Measurements from ENCODE around the gene EGFL7.
"Not testable (repeated sequence)": the region's sequence is repeated elsewhere in the genome, so short reads cannot be mapped to it uniquely, and the experiment has no call there.

The EGFL7 gene

GRCh38 chr9:136626740-136627642, 35.7 kb upstream of the EGFL7 start:
- Histone ChIP-seq H3K4me1 (ENCODE audit: control insufficient read depth, insufficient read depth, low read length) (peaks cover 71% of the 10 kb centered on the region), H3K36me3 (ENCODE audit: control insufficient read depth, insufficient read depth, low read length) (no peaks in the 10 kb centered on the region), H3K4me3 (ENCODE audit: low read length) (no peak overlapping the region), H3K9me3 (ENCODE audit: control insufficient read depth, low read length) (no peaks in the 10 kb centered on the region), H3K27me3 (ENCODE audit: control insufficient read depth, insufficient read depth, low read length) (peaks cover 48% of the 10 kb centered on the region), H3K9ac (ENCODE audit: low read length) (no peak overlapping the region)

- Histone ChIP-seq H3K9me3 (ENCODE audit: control insufficient read depth, low read length) (no peaks in the 10 kb centered on the region), H3K4me1 (ENCODE audit: control insufficient read depth, insufficient read depth, low read length) (peaks cover 71% of the 10 kb centered on the region), H3K27me3 (ENCODE audit: control insufficient read depth, insufficient read depth, low read length) (peaks cover 43% of the 10 kb centered on the region), H3K9ac (ENCODE audit: low read length) (no peak overlapping the region), H3K36me3 (ENCODE audit: control insufficient read depth, insufficient read depth, low read length) (no peaks in the 10 kb centered on the region), H3K4me3 (ENCODE audit: low read length) (no peak overlapping the region)
Observed at GRCh38 chr9:136627703-136628102, 35.0 kb upstream of the EGFL7 start.

GRCh38 chr9:136628268-136628667, 34.4 kb upstream of the EGFL7 start:
- peaks cover 71% of the 10 kb centered on the region for H3K4me1 ChIP-seq (ENCODE audit: control insufficient read depth, insufficient read depth, low read length)
- peaks cover 37% of the 10 kb centered on the region for H3K27me3 ChIP-seq (ENCODE audit: control insufficient read depth, insufficient read depth, low read length)
- H3K9me3 ChIP-seq (ENCODE audit: control insufficient read depth, low read length) = no peaks in the 10 kb centered on the region
- H3K4me3 ChIP-seq (ENCODE audit: low read length) = no peak overlapping the region
- no peak overlapping the region for H3K9ac ChIP-seq (ENCODE audit: low read length)
- H3K36me3 ChIP-seq (ENCODE audit: control insufficient read depth, insufficient read depth, low read length) = no peaks in the 10 kb centered on the region

GRCh38 chr9:136629001-136629878, 33.5 kb upstream of the EGFL7 start:
- peaks cover 36% of the 10 kb centered on the region for H3K27me3 ChIP-seq (ENCODE audit: control insufficient read depth, insufficient read depth, low read length)
- H3K9ac ChIP-seq (ENCODE audit: low read length) = no peak overlapping the region
- H3K36me3 ChIP-seq (ENCODE audit: control insufficient read depth, insufficient read depth, low read length) = no peaks in the 10 kb centered on the region
- no peaks in the 10 kb centered on the region for H3K9me3 ChIP-seq (ENCODE audit: control insufficient read depth, low read length)
- no peak overlapping the region for H3K4me3 ChIP-seq (ENCODE audit: low read length)
- peaks cover 71% of the 10 kb centered on the region for H3K4me1 ChIP-seq (ENCODE audit: control insufficient read depth, insufficient read depth, low read length)

- peaks cover 63% of the 10 kb centered on the region for H3K4me1 ChIP-seq (ENCODE audit: control insufficient read depth, insufficient read depth, low read length)
- H3K4me3 ChIP-seq (ENCODE audit: low read length) = no peak overlapping the region
- peaks cover 36% of the 10 kb centered on the region for H3K27me3 ChIP-seq (ENCODE audit: control insufficient read depth, insufficient read depth, low read length)
- no peak overlapping the region for H3K9ac ChIP-seq (ENCODE audit: low read length)
- no peaks in the 10 kb centered on the region for H3K9me3 ChIP-seq (ENCODE audit: control insufficient read depth, low read length)
- no peaks in the 10 kb centered on the region for H3K36me3 ChIP-seq (ENCODE audit: control insufficient read depth, insufficient read depth, low read length)
Observed at GRCh38 chr9:136629879-136630661, 32.6 kb upstream of the EGFL7 start.

GRCh38 chr9:136630662-136630992, 32.1 kb upstream of the EGFL7 start:
- H3K9me3 ChIP-seq (ENCODE audit: control insufficient read depth, low read length) = no peaks in the 10 kb centered on the region
- H3K4me1 ChIP-seq (ENCODE audit: control insufficient read depth, insufficient read depth, low read length) = peaks cover 57% of the 10 kb centered on the region
- H3K27me3 ChIP-seq (ENCODE audit: control insufficient read depth, insufficient read depth, low read length) = peaks cover 39% of the 10 kb centered on the region
- H3K9ac ChIP-seq (ENCODE audit: low read length) = no peak overlapping the region
- no peaks in the 10 kb centered on the region for H3K36me3 ChIP-seq (ENCODE audit: control insufficient read depth, insufficient read depth, low read length)
- no peak overlapping the region for H3K4me3 ChIP-seq (ENCODE audit: low read length)

GRCh38 chr9:136631038-136632000, 31.4 kb upstream of the EGFL7 start:
- peaks cover 39% of the 10 kb centered on the region for H3K27me3 ChIP-seq (ENCODE audit: control insufficient read depth, insufficient read depth, low read length)
- H3K36me3 ChIP-seq (ENCODE audit: control insufficient read depth, insufficient read depth, low read length) = no peaks in the 10 kb centered on the region
- no peak overlapping the region for H3K9ac ChIP-seq (ENCODE audit: low read length)
- no peak overlapping the region for H3K4me3 ChIP-seq (ENCODE audit: low read length)
- no peaks in the 10 kb centered on the region for H3K9me3 ChIP-seq (ENCODE audit: control insufficient read depth, low read length)
- peaks cover 50% of the 10 kb centered on the region for H3K4me1 ChIP-seq (ENCODE audit: control insufficient read depth, insufficient read depth, low read length)

GRCh38 chr9:136632072-136632471, 30.6 kb upstream of the EGFL7 start:
- H3K36me3 ChIP-seq (ENCODE audit: control insufficient read depth, insufficient read depth, low read length); H3K9me3 ChIP-seq (ENCODE audit: control insufficient read depth, low read length); H3K4me3 ChIP-seq (ENCODE audit: low read length); H3K9ac ChIP-seq (ENCODE audit: low read length): not testable (repeated sequence)
- Histone ChIP-seq H3K4me1 (ENCODE audit: control insufficient read depth, insufficient read depth, low read length) (peaks cover 46% of the 10 kb centered on the region), H3K27me3 (ENCODE audit: control insufficient read depth, insufficient read depth, low read length) (peaks cover 39% of the 10 kb centered on the region)

- peaks cover 34% of the 10 kb centered on the region for H3K27me3 ChIP-seq (ENCODE audit: control insufficient read depth, insufficient read depth, low read length)
- H3K9me3 ChIP-seq (ENCODE audit: control insufficient read depth, low read length); H3K9ac ChIP-seq (ENCODE audit: low read length); H3K4me3 ChIP-seq (ENCODE audit: low read length); H3K36me3 ChIP-seq (ENCODE audit: control insufficient read depth, insufficient read depth, low read length): not testable (repeated sequence)
- peaks cover 40% of the 10 kb centered on the region for H3K4me1 ChIP-seq (ENCODE audit: control insufficient read depth, insufficient read depth, low read length)
Observed at GRCh38 chr9:136632491-136633106, 30.1 kb upstream of the EGFL7 start.

- Histone ChIP-seq H3K4me3 (ENCODE audit: low read length) (no peak overlapping the region), H3K9me3 (ENCODE audit: control insufficient read depth, low read length) (no peaks in the 10 kb centered on the region), H3K4me1 (ENCODE audit: control insufficient read depth, insufficient read depth, low read length) (peaks cover 18% of the 10 kb centered on the region), H3K36me3 (ENCODE audit: control insufficient read depth, insufficient read depth, low read length) (no peaks in the 10 kb centered on the region), H3K9ac (ENCODE audit: low read length) (no peak overlapping the region), H3K27me3 (ENCODE audit: control insufficient read depth, insufficient read depth, low read length) (peaks cover 12% of the 10 kb centered on the region)
Observed at GRCh38 chr9:136634904-136635303, 27.8 kb upstream of the EGFL7 start.

Data from mucosa of stomach (tissue), 1 donor.